OCI-M1 (cell line): ENCODE measurements around the gene ZNF474.

Experiments used
- DNase-seq: peaks from one replicate; lab custom pipeline; 2025; lab: John Stamatoyannopoulos, UW

Gene ZNF474

GRCh38 chr5:122153774-122154173 lies 24.4 kb downstream of the ZNF474 start:
- peak; percentile 17 for DNase-seq

- DNase-seq, result no peak
Measured at GRCh38 chr5:122154491-122154890, 25.1 kb downstream of the ZNF474 start.

- DNase-seq, result no peak
Measured at GRCh38 chr5:122154910-122155309, 25.6 kb downstream of the ZNF474 start.

GRCh38 chr5:122155546-122155945 lies 26.2 kb downstream of the ZNF474 start:
- DNase-seq, result no peak

- DNase-seq, result peak; percentile 44
Measured at GRCh38 chr5:122156724-122157325, 27.5 kb downstream of the ZNF474 start.

GRCh38 chr5:122162100-122162638 lies 32.8 kb downstream of the ZNF474 start:
- no peak for DNase-seq

- DNase-seq, result peak; percentile 0
Measured at GRCh38 chr5:122163121-122164069, 34.0 kb downstream of the ZNF474 start.

GRCh38 chr5:122164070-122164435 lies 34.7 kb downstream of the ZNF474 start:
- no peak for DNase-seq

- no peak for DNase-seq
Measured at GRCh38 chr5:122164831-122165558, 35.6 kb downstream of the ZNF474 start.

GRCh38 chr5:122165559-122166078 lies 36.3 kb downstream of the ZNF474 start:
- DNase-seq, result no peak

- no peak for DNase-seq
Measured at GRCh38 chr5:122169350-122170103, 40.2 kb downstream of the ZNF474 start.

- DNase-seq, result peak; percentile 28
Measured at GRCh38 chr5:122170620-122171019, 41.3 kb downstream of the ZNF474 start.

GRCh38 chr5:122172207-122172606 lies 42.9 kb downstream of the ZNF474 start:
- no peak for DNase-seq

GRCh38 chr5:122173474-122174415 lies 44.4 kb downstream of the ZNF474 start:
- peak; percentile 39 for DNase-seq

GRCh38 chr5:122175091-122175490 lies 45.7 kb downstream of the ZNF474 start:
- DNase-seq, result no peak

GRCh38 chr5:122175852-122176251 lies 46.5 kb downstream of the ZNF474 start:
- DNase-seq, result no peak

- DNase-seq, result no peak
Measured at GRCh38 chr5:122177161-122177560, 47.8 kb downstream of the ZNF474 start.

- no peak for DNase-seq
Measured at GRCh38 chr5:122179701-122180100, 50.4 kb downstream of the ZNF474 start.

- no peak for DNase-seq
Measured at GRCh38 chr5:122180146-122180712, 50.9 kb downstream of the ZNF474 start.
